ENCODE results near the gene EFHC1. TPM values are rescaled to one million over a fixed set of nuclear protein-coding genes. Genes with fewer than 3 reads are reported as not detected.

Gene EFHC1
- total RNA-seq, 1 experiment from 2014 or later, result 13.2 TPM

DNA sequence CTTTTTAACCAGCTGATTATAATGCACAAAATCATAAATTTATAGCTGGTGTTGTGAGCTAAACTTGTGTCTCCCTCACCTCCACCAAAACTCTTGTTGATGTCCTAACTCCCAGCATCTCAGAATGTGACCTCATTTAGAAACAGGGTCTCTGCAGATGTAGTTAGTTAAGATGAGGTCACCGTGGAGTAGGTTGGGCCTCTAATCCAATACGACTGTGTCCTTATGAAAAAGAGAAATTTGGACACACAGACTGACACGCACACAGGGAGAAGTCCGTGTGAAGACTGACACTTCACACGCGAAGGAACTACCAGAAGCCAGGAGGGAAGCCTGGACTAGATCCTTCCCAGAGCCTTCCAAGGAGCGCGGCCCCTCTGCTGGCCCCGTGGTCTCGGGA lies 110.2 kb downstream of the EFHC1 start:
- Histone ChIP-seq H2BK20ac (ENCODE audit: low read depth, low read length, poor library complexity, severe bottlenecking) (no peak overlapping the region), H3K18ac (ENCODE audit: insufficient read length, low read depth, low read length) (no peak overlapping the region), H2AFZ (ENCODE audit: low read length) (no peak overlapping the region), H3K79me2 (ENCODE audit: insufficient read depth, low read length) (no peaks in the 10 kb centered on the region), H3K27ac (ENCODE audit: insufficient read length, low read depth, low read length) (no peak overlapping the region), H3K4me1 (ENCODE audit: insufficient read depth, low read length) (no peaks in the 10 kb centered on the region), H2BK12ac (ENCODE audit: insufficient read length, low read depth, low read length) (no peak overlapping the region), H3K56ac (ENCODE audit: insufficient read length, low read depth, low read length) (no peak overlapping the region), H3K9me3 (ENCODE audit: control insufficient read depth, low read depth, low read length) (no peaks in the 10 kb centered on the region), H2AK5ac (ENCODE audit: insufficient read length, low read length) (no peak overlapping the region), H3K79me1 (ENCODE audit: insufficient read depth, low read depth, low read length, poor library complexity, severe bottlenecking) (no peaks in the 10 kb centered on the region), H4K8ac (replicated peaks; ENCODE audit: insufficient read length, low read depth, low read length) (no peak overlapping the region), H3K4me2 (ENCODE audit: insufficient read depth, insufficient read length, low read length) (no peak overlapping the region), H3K23me2 (ENCODE audit: insufficient read length, low read depth, low read length, poor library complexity, severe bottlenecking) (no peaks in the 10 kb centered on the region), H3T11ph (ENCODE audit: low read length) (no peak overlapping the region), H2BK5ac (ENCODE audit: insufficient read length, low read length) (no peak overlapping the region), H4K5ac (ENCODE audit: insufficient read length, low read depth, low read length) (no peak overlapping the region), H4K91ac (ENCODE audit: insufficient read length, low read depth, low read length) (no peak overlapping the region), H2BK120ac (ENCODE audit: low read depth, low read length, poor library complexity, severe bottlenecking) (no peak overlapping the region), H3K4ac (ENCODE audit: low read depth, low read length) (no peak overlapping the region), H4K20me1 (ENCODE audit: control insufficient read depth, insufficient read depth, insufficient read length) (no peaks in the 10 kb centered on the region), H3K23ac (ENCODE audit: insufficient read length, low read depth, low read length) (no peak overlapping the region), H3K14ac (ENCODE audit: insufficient read depth, low read length) (no peak overlapping the region), H3K27me3 (ENCODE audit: insufficient read depth, low read length) (no peaks in the 10 kb centered on the region), H2BK15ac (ENCODE audit: low read depth, low read length) (no peak overlapping the region), H3K9ac (ENCODE audit: extremely low read depth, insufficient read length, low read length) (no peak overlapping the region)
- no peak for DNase-seq
- no peak overlapping the region for H3K4me3 Mint-ChIP-seq
- peak overlapping the region in 2 of 3 experiments; percentile 13 to 64; a peak in 2 of 7 replicates for H3K27ac Mint-ChIP-seq
- no peaks in the 10 kb centered on the region for H3K4me1 Mint-ChIP-seq
- TF ChIP-seq, protein P1, sequence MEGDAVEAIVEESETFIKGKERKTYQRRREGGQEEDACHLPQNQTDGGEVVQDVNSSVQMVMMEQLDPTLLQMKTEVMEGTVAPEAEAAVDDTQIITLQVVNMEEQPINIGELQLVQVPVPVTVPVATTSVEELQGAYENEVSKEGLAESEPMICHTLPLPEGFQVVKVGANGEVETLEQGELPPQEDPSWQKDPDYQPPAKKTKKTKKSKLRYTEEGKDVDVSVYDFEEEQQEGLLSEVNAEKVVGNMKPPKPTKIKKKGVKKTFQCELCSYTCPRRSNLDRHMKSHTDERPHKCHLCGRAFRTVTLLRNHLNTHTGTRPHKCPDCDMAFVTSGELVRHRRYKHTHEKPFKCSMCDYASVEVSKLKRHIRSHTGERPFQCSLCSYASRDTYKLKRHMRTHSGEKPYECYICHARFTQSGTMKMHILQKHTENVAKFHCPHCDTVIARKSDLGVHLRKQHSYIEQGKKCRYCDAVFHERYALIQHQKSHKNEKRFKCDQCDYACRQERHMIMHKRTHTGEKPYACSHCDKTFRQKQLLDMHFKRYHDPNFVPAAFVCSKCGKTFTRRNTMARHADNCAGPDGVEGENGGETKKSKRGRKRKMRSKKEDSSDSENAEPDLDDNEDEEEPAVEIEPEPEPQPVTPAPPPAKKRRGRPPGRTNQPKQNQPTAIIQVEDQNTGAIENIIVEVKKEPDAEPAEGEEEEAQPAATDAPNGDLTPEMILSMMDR (conservative IDR thresholded peaks at IDR 0.05), result no peak
- no CpG with 5 or more reads among the region's 10 CpGs for WGBS (ENCODE audit: extremely low coverage, insufficient read length, low lambda C conversion rate)
- H3K9me3 Mint-ChIP-seq, result no peaks in the 10 kb centered on the region
- H3K27me3 Mint-ChIP-seq (ENCODE audit: low read depth), result no peaks in the 10 kb centered on the region
- peaks cover 4 to 18% (median 5%) of the 10 kb centered on the region in 3 experiments; a peak in 4 of 7 replicates for H3K36me3 Mint-ChIP-seq (ENCODE audit: insufficient read depth in 1 of 3, low read depth in 3 of 3)

Data from H9 (cell line).